Panc1 (cell line): ENCODE measurements around the gene ESYT2.

Source experiments
- CTCF ChIP-seq: fragments of 450-650 bp; IDR thresholded peaks from 2 replicates; pipeline ENCODE4 v1.5.1; 2017; ENCODE audit warnings: mild to moderate bottlenecking
- POLR2AphosphoS5 ChIP-seq: IDR thresholded peaks from 2 replicates; pipeline ENCODE4 v1.6.1; 2012; ENCODE audit warnings: mild to moderate bottlenecking, low read depth, low read length, moderate library complexity
- REST ChIP-seq, 2 experiments: IDR thresholded peaks; 2 replicates each; pipeline ENCODE4 v1.6.1; 2011 to 2012; ENCODE audit warnings: low read depth in 2 of 2, control low read depth in 1 of 2, low read length in 1 of 2, mild to moderate bottlenecking in 1 of 2, moderate library complexity in 1 of 2; ENCODE audit not compliant: insufficient read depth in 1 of 2
- SIN3A ChIP-seq: IDR thresholded peaks from 2 replicates; pipeline ENCODE4 v1.6.1; 2012; ENCODE audit warnings: low read depth, mild to moderate bottlenecking, low read length, moderate library complexity, borderline replicate concordance; ENCODE audit not compliant: insufficient read depth
- TCF7L2 ChIP-seq: IDR thresholded peaks from 2 replicates; pipeline ENCODE4 v1.6.1; 2011; ENCODE audit warnings: mild to moderate bottlenecking, low read depth, low read length, inconsistent platforms

- TF ChIP-seq CTCF (no peak), SIN3A (no peak), POLR2AphosphoS5 (no peak), REST (IDR thresholded peaks at IDR 0.05; ENCODE audit: insufficient read depth in 1 of 2, low read depth in 2 of 2, low read length in 1 of 2) (no peak), TCF7L2 (no peak)
These were observed 143.6 kb downstream of the ESYT2 start for GRCh38 chr7:158685693-158686092.
